ENCODE results near the gene MYO7A.

Gene MYO7A

GRCh38 chr11:77129069-77129841 is 1.2 kb downstream of the MYO7A start:
- no peak for DNase-seq (ENCODE audit: low read depth)

- DNase-seq (ENCODE audit: low read depth): no peak
Observed at GRCh38 chr11:77129842-77130756, 2.1 kb downstream of the MYO7A start.

GRCh38 chr11:77130763-77131513 is 2.9 kb downstream of the MYO7A start:
- no peak for DNase-seq (ENCODE audit: low read depth)

- no peak for DNase-seq (ENCODE audit: low read depth)
Observed at GRCh38 chr11:77131560-77131959, 3.5 kb downstream of the MYO7A start.

GRCh38 chr11:77135069-77135468 is 7.0 kb downstream of the MYO7A start:
- no peak for DNase-seq (ENCODE audit: low read depth)

- no peak for DNase-seq (ENCODE audit: low read depth)
Observed at GRCh38 chr11:77136074-77136473, 8.0 kb downstream of the MYO7A start.

GRCh38 chr11:77136784-77137420 is 8.9 kb downstream of the MYO7A start:
- no peak for DNase-seq (ENCODE audit: low read depth)

- no peak for DNase-seq (ENCODE audit: low read depth)
Observed at GRCh38 chr11:77137421-77137820, 9.4 kb downstream of the MYO7A start.

- no peak for DNase-seq (ENCODE audit: low read depth)
Observed at GRCh38 chr11:77138106-77138649, 10.1 kb downstream of the MYO7A start.

GRCh38 chr11:77139201-77139600 is 11.2 kb downstream of the MYO7A start:
- DNase-seq (ENCODE audit: low read depth): no peak

- no peak for DNase-seq (ENCODE audit: low read depth)
Observed at GRCh38 chr11:77140231-77140851, 12.3 kb downstream of the MYO7A start.

- no peak for DNase-seq (ENCODE audit: low read depth)
Observed at GRCh38 chr11:77141034-77141433, 13.0 kb downstream of the MYO7A start.

- DNase-seq (ENCODE audit: low read depth): no peak
Observed at GRCh38 chr11:77141475-77141874, 13.4 kb downstream of the MYO7A start.

GRCh38 chr11:77142091-77142975 is 14.3 kb downstream of the MYO7A start:
- no peak for DNase-seq (ENCODE audit: low read depth)

- DNase-seq (ENCODE audit: low read depth): no peak
Observed at GRCh38 chr11:77143405-77144020, 15.5 kb downstream of the MYO7A start.

- DNase-seq (ENCODE audit: low read depth): no peak
Observed at GRCh38 chr11:77144196-77144856, 16.3 kb downstream of the MYO7A start.

- DNase-seq (ENCODE audit: low read depth): no peak
Observed at GRCh38 chr11:77144857-77145428, 16.9 kb downstream of the MYO7A start.

GRCh38 chr11:77146261-77147035 is 18.4 kb downstream of the MYO7A start:
- no peak for DNase-seq (ENCODE audit: low read depth)

All from T-helper 22 cell (primary cell).